ENCODE results near the gene CTIF.

The CTIF gene

DNA sequence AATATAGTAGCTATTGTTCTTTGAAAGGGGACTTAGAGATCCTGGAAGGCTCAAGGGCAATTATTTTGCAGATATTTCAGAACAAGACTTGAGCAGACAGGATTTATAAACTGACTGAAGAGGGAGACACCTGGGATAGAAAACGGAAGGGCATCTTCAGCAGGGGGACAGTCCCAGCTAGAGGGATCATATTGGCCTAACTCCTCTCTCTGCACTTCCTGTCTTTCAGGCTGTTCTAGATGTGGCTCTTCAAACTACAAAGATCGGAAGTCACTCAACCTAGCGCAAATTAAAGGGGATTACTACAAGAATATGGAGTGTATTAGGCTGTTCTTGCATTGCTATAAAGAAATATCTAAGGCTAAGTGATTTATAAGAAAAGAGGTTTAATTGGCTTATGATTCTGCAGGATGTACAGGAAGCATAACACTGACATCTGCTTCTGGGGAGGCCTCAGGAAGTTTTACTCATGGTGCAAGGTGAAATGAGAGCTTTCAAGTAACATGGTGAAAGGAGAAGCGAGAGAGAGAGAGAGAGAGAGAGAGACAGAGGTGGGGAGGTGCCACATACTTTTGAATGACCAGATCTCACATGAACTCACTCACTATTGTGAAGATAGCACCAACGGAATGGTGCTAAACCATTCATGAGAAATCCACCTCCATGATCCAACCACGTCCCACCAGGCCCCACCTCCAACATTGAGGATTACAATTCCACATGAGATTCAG lies 5.3 kb upstream of the CTIF start:
- no peak for DNase-seq

GRCh38 chr18:48534364-48534763 lies 4.5 kb upstream of the CTIF start:
- DNase-seq: no peak

GRCh38 chr18:48535956-48536355 lies 2.9 kb upstream of the CTIF start:
- no peak for DNase-seq

DNA sequence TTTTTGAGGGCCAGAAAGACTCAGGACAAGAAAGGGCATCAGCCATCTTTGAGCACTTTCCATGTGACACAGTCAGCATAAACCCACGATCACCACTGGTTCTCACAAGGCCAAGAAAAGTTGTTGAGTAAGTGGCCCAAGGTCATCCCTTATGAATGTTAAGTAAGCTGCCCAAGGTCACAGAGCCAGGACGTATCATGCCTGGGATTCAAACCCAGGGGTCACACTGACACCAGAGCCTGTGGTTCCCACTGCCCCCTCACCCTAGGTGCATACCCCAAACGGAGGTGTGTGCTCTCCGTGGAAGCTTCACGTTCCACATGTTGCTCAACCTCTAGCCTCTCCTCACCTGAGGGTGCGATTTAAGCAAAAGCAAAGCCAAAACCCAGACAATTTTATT lies 2.3 kb upstream of the CTIF start:
- no peak for DNase-seq

DNA sequence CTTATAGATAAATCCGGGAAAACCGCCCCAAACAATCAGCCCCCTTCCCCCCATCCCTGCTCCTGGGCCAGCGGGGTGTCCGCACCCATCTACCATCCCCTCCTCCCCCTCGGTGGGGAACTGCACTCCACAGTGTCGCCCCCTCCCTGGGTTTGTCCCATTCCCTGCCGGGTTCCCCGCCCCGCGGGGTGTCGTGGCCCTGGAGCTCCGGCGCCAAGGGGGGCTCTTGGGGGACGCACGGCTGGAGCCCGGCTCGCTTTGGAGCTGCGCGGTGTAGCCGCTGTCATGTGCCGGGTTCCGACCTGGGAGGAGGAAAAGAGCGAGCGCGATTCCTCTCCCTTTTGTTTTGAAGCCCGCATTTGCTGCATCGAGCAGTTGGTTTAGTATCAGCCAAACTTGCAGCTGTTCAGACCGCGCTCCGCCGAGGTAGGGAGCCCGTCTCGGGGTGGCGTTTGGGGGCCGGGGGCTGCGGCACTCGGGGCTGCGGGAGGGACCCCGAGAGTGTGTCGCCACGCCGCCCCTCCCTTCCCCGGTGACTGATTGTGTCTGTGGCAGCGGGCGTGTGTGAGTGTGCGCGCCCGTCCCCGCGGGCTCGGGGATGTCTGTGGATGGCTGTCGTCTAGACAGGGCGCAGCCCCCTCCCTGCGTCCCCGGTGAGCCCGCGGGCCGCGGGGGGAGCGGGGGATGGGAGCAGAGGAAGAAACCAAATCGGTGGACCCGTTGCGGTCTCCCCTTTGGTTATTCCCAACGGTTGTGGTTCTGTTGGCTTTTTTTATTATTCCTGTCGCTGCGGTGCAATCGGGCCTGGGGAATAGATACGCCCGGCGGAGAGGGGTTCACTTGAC lies 797 bp downstream of the CTIF start:
- DNase-seq: peak; percentile 18

- peak; percentile 37 for DNase-seq
These were observed 1.6 kb downstream of the CTIF start for GRCh38 chr18:48540251-48541025.

DNA sequence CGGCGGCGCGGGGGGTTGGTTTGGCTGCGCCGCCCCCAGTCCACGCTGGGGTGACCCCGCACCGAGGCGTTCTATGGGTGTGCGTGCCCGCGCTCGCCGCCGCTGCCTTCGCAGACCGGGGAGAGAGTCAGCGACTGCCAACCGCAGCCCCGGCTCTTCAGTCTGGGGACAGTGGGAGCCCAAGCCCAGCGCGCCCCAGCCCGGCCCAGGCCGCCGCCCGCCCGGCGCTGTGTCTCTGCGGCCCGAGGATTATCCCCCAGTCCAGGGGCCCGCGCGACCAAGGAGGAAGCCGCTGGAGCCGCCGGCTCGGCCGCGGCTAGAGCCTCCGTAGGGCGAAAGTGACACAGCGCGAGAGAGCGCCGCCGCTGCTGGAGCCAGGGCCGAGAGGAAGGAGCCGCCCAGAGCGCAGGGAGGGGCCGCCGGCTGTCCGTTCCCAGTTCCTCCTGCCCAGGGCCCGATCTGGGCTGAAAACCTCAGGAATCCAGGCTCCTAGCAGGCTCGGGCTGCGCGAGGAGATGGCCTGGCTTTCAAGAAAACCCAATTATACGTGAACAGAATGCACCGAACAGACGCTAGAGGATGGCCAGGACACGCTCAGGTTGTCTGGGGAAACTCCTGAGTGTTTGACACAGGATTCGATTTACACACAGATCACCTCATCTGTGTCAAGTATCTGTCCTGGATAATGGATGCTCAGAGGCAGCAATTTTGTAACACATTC lies 2.4 kb downstream of the CTIF start:
- peak; percentile 17 for DNase-seq

- DNase-seq: no peak
These were observed 3.0 kb downstream of the CTIF start for GRCh38 chr18:48541747-48542400.

DNA sequence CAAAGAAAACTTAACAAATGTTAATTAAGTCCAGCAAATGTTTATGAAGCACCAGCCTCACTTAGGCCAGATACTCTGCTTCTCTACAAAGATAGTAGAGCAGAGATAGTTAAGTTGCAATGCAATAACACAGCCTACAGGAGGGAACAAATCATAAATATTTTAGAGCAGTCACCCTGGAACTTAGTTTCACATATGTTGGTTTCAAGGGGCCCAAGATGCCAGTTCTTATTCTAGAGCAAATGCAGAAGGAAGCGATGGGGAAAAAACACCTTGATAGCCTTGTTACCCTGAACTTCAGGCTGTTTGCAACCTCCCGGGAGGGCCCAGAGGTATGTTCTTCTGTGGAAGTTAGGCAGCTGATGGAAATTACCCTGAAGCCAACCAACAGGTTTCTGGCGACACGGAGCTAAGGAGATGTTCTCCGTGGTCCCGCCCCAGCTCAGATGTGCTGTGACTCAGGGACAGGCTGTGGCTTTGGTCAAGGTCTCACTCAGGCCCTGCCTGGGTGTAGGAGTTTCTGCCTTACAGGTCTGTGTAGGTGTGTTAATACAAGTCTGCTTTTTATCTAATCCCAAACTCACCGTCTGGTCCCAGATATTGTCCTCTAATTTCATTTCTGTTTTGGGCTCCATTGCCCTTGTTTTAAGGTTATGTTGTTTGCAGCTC lies 3.8 kb downstream of the CTIF start:
- no peak for DNase-seq

GRCh38 chr18:48543228-48543627 lies 4.4 kb downstream of the CTIF start:
- no peak for DNase-seq

DNA sequence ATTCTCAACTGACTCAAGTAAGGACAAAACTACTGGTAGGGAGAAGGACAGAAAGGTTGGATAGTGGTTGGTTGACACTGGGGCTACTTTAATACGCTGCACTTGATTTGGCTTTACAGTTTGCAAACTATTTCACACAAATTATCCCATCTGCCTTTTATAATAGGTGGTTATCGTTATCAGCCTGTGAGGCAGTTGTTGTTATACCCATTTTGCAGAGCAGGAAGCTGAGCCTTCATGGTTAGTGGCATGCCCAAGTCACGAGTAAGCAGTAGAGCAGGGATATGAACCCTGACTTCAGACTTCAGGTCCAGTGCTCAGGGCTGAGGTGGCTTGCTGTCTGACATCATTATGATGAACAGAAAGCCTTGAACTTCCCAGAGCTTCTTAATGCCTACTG lies 5.3 kb downstream of the CTIF start:
- no peak for DNase-seq

DNA sequence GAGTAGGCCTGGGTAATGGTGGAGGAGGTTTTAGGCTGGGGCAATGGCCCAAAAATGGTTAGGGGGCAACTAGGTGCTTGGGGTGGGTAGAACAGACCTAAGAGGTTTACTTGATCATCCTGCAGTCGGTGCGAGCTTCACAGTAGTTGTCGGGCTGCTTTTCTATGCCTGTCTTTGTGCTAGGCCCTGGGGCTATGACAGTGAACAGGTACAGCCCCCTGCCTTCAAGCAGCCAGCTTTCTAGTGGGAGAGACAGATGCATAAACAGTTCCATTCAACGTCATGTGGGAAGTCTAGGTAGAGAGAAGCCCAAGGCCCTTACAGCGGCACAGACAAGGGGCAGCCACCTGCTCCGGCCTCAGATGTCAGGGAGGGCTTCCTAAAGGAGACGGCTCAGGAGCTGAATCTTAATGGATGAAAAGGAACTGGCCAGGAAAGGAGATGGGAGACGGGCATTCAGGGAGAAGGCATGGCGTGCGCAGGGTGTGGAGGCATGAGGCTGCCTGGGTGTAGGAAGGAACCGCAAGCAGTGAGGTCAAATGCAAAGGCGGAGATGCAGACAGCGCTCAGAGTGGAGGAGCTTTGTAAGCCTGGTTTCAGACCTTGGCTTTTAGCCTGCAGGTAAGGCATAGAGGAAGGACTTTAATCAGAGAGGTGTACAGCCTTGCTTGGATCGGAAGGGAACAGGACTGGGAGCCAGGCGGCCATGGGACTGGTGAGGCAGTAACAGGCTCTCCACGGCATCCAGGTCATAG lies 6.0 kb downstream of the CTIF start:
- DNase-seq: no peak

GRCh38 chr18:48545757-48546321 lies 7.0 kb downstream of the CTIF start:
- DNase-seq: no peak

- DNase-seq: no peak
These were observed 7.6 kb downstream of the CTIF start for GRCh38 chr18:48546396-48546795.

DNA sequence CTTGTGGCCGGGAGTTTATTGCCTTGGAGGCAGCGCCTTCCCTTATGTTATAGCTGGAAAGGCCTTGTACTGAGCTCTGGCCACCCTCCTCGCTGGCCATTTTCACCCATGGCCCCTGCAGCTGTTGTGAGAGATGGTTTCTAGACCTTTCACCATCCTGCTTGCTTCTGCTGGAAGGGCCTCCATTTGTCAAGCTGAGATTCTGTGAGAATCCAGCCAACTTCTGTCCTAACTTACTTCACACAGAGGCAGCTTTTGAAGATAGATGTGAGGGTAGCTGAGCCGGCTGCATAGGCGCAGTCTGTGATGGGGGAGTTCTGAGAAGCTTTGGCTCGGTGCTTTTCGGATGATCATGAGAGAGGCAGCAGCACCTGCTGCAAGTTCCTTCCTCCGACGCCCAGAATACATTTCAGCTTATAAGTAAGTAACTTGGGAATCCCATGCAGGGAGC lies 8.7 kb downstream of the CTIF start:
- no peak for DNase-seq

GRCh38 chr18:48548011-48548771 lies 9.4 kb downstream of the CTIF start:
- DNase-seq: no peak

DNA sequence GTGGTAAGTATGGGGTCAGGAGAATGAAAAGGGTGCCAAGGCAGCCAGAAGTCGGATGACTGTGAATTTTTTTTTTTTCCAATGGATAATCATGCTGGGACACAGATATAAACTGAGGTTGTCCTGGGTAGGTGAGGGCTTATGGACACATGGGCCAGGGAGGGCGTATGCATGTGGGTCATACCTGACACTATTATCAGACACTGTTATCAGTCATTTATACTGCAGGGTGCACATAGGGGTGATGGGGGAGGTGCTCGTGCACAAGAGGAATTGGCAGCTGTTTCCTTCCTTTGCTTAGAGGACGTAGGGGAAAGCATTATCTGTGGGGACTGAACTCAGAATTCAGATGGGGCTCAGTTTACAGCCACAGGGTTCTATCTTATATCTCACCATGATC lies 10.1 kb downstream of the CTIF start:
- DNase-seq: no peak

DNA sequence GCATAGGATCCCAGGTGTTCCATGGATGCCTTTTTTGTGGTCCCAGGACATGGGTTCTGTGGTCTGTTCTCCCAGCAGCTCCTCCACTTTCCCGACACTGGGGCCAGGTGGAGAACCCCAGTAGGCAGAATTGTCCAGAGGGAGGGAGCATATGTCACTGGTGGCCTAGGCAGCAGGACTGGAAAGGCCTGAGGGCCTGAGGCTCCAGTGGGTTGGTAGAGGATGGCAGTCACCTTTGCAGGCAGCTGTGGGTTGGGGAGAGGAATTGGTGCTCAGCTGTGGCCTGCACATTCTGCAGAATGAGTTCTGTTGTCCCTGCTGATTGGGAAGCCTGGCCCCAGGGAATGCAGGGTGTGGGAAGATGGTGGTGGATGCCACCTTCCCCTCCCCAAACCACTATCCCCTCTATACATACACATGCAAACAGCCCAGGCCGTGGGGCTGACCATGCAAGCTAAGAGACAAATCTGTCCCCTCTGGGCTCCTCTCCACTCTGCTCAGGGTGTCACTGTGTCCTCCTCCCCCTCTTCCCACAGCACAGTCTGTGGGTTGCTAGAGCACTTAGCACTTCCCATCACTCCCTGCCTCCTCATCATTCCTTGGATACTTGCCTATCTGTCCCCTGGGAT lies 11.4 kb downstream of the CTIF start:
- no peak for DNase-seq

- DNase-seq: no peak
These were observed 12.3 kb downstream of the CTIF start for GRCh38 chr18:48551100-48551499.

Data from activated gamma-delta T cell (primary cell).